HG02610 (cell line): ENCODE data around the gene HDGFL2.

Source experiments
- ATAC-seq: cut with Tn5 transposase; IDR thresholded peaks from one replicate; pipeline ENCODE4 v1.9.1; 2021; ENCODE audit warnings: mild to moderate bottlenecking, moderate library complexity; ENCODE audit not compliant: unreplicated experiment

The HDGFL2 gene

GRCh38 chr19:4472174-4472974, at the start of gene HDGFL2:
Gene HDGFL2 (plus strand): TSS chr19:4472297. CDS start chr19:4472351, 54 bp downstream.
- ATAC-seq = no peak

GRCh38 chr19:4423416-4424126, 48.5 kb upstream of the HDGFL2 start:
- no peak for ATAC-seq

- no peak for ATAC-seq
These were observed 46.6 kb upstream of the HDGFL2 start for GRCh38 chr19:4425537-4425936.

GRCh38 chr19:4428326-4428975, 43.6 kb upstream of the HDGFL2 start:
- ATAC-seq = no peak

DNA sequence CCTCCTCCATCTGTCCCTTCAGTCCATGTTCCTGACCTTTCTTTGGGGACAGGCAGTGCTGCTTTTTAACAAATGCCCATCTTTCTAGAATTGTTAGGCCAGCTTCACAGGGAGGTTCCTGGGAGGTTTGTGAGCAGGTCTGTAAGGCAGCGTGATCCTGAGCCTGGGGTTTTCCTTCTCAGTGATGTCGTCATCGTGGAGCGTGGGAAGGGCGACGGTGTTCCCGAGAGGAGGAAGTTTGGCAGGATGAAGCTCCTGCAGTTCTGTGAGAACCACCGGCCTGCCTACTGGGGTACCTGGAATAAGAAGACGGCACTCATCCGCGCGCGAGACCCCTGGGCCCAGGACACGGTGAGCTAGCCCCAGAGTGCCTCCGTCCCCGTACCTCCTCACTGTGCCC, 42.8 kb upstream of the HDGFL2 start:
- no peak for ATAC-seq

DNA sequence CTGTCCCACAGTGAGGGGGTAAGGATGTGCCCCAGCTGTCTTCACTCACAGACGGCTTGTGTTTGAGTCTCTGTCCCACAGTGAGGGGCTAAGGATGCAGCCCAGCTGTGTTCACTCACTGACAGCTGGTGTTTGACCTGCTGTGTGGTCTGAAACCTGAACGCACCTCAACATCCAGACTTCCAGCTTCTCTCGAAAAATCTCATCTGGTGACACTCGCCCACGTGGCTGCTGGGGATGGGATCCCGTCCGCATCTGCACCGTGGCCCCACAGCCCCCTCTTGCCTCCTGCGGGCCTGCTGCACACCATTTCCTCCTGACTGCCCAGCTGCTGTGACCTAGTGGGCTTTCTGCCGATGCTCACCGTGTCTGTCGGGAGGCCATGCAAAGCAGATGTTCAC, 42.3 kb upstream of the HDGFL2 start:
- ATAC-seq = no peak

GRCh38 chr19:4430760-4431159, 41.3 kb upstream of the HDGFL2 start:
- no peak for ATAC-seq

- no peak for ATAC-seq
These were observed 40.8 kb upstream of the HDGFL2 start for GRCh38 chr19:4431296-4431695.

- peak; percentile 41 for ATAC-seq
These were observed 40.1 kb upstream of the HDGFL2 start for GRCh38 chr19:4431808-4432674.

GRCh38 chr19:4432918-4433506, 39.1 kb upstream of the HDGFL2 start:
- no peak for ATAC-seq

- no peak for ATAC-seq
These were observed 37.7 kb upstream of the HDGFL2 start for GRCh38 chr19:4434391-4434790.

- no peak for ATAC-seq
These were observed 35.9 kb upstream of the HDGFL2 start for GRCh38 chr19:4436231-4436630.

- ATAC-seq = no peak
These were observed 35.0 kb upstream of the HDGFL2 start for GRCh38 chr19:4437103-4437502.

DNA sequence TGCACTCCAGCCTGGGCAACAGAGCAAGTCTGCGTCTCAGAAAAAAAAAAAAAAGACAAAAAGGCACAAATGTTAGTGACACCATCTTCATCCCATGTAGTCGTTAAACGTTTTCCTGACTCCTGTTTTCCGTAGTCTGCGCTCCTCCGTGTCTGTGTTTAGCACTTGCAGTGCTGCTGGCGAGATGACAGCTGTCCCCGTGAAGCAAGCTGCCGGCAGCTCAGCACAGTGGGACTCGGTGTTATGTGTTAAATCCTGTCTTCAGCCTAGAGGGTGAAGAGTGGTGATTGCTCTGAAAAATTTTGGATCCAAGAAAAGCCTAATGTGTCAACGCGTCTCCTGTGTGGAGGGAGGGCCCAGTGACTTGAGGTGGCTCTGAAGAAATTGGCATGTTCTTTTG, 32.9 kb upstream of the HDGFL2 start:
- no peak for ATAC-seq

- ATAC-seq = no peak
These were observed 29.9 kb upstream of the HDGFL2 start for GRCh38 chr19:4441994-4442818.

GRCh38 chr19:4442819-4443146, 29.3 kb upstream of the HDGFL2 start:
- no peak for ATAC-seq

DNA sequence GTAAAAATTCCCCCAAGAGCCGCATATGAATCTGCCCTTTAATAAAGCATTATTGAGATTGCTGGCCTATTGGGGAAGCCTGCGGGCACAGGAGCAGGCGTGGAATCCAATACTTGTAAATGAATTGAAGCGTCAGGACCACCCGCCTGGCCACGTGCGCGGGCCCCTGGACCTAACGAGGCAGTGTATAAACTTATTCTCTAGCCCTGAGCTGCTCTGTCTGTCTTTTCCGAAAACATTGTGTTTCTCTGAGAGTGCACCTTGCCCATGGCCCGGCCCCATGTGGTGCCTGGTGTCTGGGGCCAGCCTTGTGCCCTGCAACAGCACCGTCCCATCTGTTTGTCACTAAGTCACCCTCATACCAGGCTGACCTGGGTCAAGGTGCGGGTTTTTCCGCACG, 28.9 kb upstream of the HDGFL2 start:
- no peak for ATAC-seq

GRCh38 chr19:4443966-4444764, 27.9 kb upstream of the HDGFL2 start:
- no peak for ATAC-seq
